Measurements from ENCODE around the gene KRT36. TPM values are rescaled to one million over a fixed set of nuclear protein-coding genes. Genes with fewer than 3 reads are reported as not detected.

KRT36 gene
- total and polyA plus RNA-seq, 2 experiments from 2014 or later = not detected

DNA sequence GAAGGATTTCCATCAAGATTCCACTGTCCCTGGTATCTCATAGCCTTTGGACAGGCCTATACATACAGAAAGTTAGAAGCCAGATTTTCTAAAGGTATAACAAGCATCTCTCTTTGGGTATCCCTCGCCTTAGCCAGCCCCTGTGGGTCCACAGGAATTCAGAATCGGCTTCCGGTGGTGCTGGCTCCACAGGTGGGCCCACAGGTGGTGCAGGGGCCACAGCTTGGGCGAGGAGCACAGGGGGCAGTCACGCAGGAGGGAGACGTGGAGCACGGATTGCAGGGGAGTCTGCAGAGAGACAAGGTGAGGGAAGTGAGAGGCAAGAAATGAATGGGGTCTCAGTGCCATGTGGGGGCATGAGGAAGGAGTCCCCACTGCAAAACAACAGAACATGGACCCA lies 52.5 kb downstream of the KRT36 start (continued):
- no peak for TF ChIP-seq EZH2phosphoT487 (IDR thresholded peaks at IDR 0.05; ENCODE audit: unreplicated experiment)
- TF ChIP-seq, protein P1, sequence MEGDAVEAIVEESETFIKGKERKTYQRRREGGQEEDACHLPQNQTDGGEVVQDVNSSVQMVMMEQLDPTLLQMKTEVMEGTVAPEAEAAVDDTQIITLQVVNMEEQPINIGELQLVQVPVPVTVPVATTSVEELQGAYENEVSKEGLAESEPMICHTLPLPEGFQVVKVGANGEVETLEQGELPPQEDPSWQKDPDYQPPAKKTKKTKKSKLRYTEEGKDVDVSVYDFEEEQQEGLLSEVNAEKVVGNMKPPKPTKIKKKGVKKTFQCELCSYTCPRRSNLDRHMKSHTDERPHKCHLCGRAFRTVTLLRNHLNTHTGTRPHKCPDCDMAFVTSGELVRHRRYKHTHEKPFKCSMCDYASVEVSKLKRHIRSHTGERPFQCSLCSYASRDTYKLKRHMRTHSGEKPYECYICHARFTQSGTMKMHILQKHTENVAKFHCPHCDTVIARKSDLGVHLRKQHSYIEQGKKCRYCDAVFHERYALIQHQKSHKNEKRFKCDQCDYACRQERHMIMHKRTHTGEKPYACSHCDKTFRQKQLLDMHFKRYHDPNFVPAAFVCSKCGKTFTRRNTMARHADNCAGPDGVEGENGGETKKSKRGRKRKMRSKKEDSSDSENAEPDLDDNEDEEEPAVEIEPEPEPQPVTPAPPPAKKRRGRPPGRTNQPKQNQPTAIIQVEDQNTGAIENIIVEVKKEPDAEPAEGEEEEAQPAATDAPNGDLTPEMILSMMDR (conservative IDR thresholded peaks at IDR 0.05; ENCODE audit: low read depth in 2 of 2) = no peak
- no peak for TF ChIP-seq EZH2 (IDR thresholded peaks at IDR 0.05; ENCODE audit: low read depth, unreplicated experiment)
- no peak for TF ChIP-seq ZNF114 (CRISPR knock-in tag; IDR thresholded peaks at IDR 0.05)
- TF ChIP-seq REST (IDR thresholded peaks at IDR 0.05; ENCODE audit: unreplicated experiment) = no peak

Small RNAs within 50 kb of the gene (microRNA-seq; reads per million reads assigned to microRNA genes)
- not detected for gene MIR6510

Small RNAs within 50 kb of the gene (small RNA-seq; reads per million reads assigned to genes)
- 5.9 reads per million, percentile 94 among the genes with 10 or more reads in this experiment for gene RNU2-32P (ENCODE audit: low replicate concordance)

Other genes with a start within 250 kb of the KRT36 start
- not detected in 2 replicates for gene KRTAP9-4, start 240.2 kb downstream of the KRT36 start, total RNA-seq (2014; rRNA removed; shearing (Covaris generic))
- gene KRTAP9-4, start 240.2 kb downstream of the KRT36 start, polyA plus RNA-seq (2016; fragmentation: Nextera tagmentation; extraction: Ambion mirVana) = not detected in 2 replicates
- not detected in 2 replicates for gene KRTAP9-9, start 234.5 kb downstream of the KRT36 start, total RNA-seq (2014; rRNA removed; shearing (Covaris generic))
- not detected in 2 replicates for gene KRTAP9-9, start 234.5 kb downstream of the KRT36 start, polyA plus RNA-seq (2016; fragmentation: Nextera tagmentation; extraction: Ambion mirVana)
- not detected in 2 replicates for gene KRTAP9-6, start 224.5 kb downstream of the KRT36 start, total RNA-seq (2014; rRNA removed; shearing (Covaris generic))
- gene KRTAP9-6, start 224.5 kb downstream of the KRT36 start, polyA plus RNA-seq (2016; fragmentation: Nextera tagmentation; extraction: Ambion mirVana) = not detected in 2 replicates
- not detected in 2 replicates for gene KRTAP9-7, start 214.2 kb downstream of the KRT36 start, total RNA-seq (2014; rRNA removed; shearing (Covaris generic))
- gene KRTAP9-7, start 214.2 kb downstream of the KRT36 start, polyA plus RNA-seq (2016; fragmentation: Nextera tagmentation; extraction: Ambion mirVana) = not detected in 2 replicates
- gene KRTAP29-1, start 187.1 kb downstream of the KRT36 start, total RNA-seq (2014; rRNA removed; shearing (Covaris generic)) = not detected in 2 replicates
- gene KRTAP29-1, start 187.1 kb downstream of the KRT36 start, polyA plus RNA-seq (2016; fragmentation: Nextera tagmentation; extraction: Ambion mirVana) = not detected in 2 replicates
- gene KRTAP16-1, start 180.6 kb downstream of the KRT36 start, total RNA-seq (2014; rRNA removed; shearing (Covaris generic)) = not detected in 2 replicates
- gene KRTAP16-1, start 180.6 kb downstream of the KRT36 start, polyA plus RNA-seq (2016; fragmentation: Nextera tagmentation; extraction: Ambion mirVana) = not detected in 2 replicates
- not detected in 2 replicates for gene KRTAP17-1, start 174.2 kb downstream of the KRT36 start, total RNA-seq (2014; rRNA removed; shearing (Covaris generic))
- gene KRTAP17-1, start 174.2 kb downstream of the KRT36 start, polyA plus RNA-seq (2016; fragmentation: Nextera tagmentation; extraction: Ambion mirVana) = not detected in 2 replicates
- not detected in 2 replicates for gene KRT33A, start 139.1 kb downstream of the KRT36 start, total RNA-seq (2014; rRNA removed; shearing (Covaris generic))
- gene KRT33A, start 139.1 kb downstream of the KRT36 start, polyA plus RNA-seq (2016; fragmentation: Nextera tagmentation; extraction: Ambion mirVana) = not detected in 2 replicates
- gene KRT33B, start 120.1 kb downstream of the KRT36 start, total RNA-seq (2014; rRNA removed; shearing (Covaris generic)) = not detected in 2 replicates
- not detected in 2 replicates for gene KRT33B, start 120.1 kb downstream of the KRT36 start, polyA plus RNA-seq (2016; fragmentation: Nextera tagmentation; extraction: Ambion mirVana)
- not detected in 2 replicates for gene KRT34, start 107.6 kb downstream of the KRT36 start, total RNA-seq (2014; rRNA removed; shearing (Covaris generic))
- gene KRT34, start 107.6 kb downstream of the KRT36 start, polyA plus RNA-seq (2016; fragmentation: Nextera tagmentation; extraction: Ambion mirVana) = not detected in 2 replicates
- gene KRT31, start 92.3 kb downstream of the KRT36 start, total RNA-seq (2014; rRNA removed; shearing (Covaris generic)) = not detected in 2 replicates
- not detected in 2 replicates for gene KRT31, start 92.3 kb downstream of the KRT36 start, polyA plus RNA-seq (2016; fragmentation: Nextera tagmentation; extraction: Ambion mirVana)
- gene KRT37, start 65.3 kb downstream of the KRT36 start, total RNA-seq (2014; rRNA removed; shearing (Covaris generic)) = not detected in 2 replicates
- not detected in 2 replicates for gene KRT37, start 65.3 kb downstream of the KRT36 start, polyA plus RNA-seq (2016; fragmentation: Nextera tagmentation; extraction: Ambion mirVana)
- not detected in 2 replicates for gene KRT38, start 48.9 kb downstream of the KRT36 start, total RNA-seq (2014; rRNA removed; shearing (Covaris generic))
- gene KRT38, start 48.9 kb downstream of the KRT36 start, polyA plus RNA-seq (2016; fragmentation: Nextera tagmentation; extraction: Ambion mirVana) = not detected in 2 replicates
- gene KRT32, start 22.5 kb downstream of the KRT36 start, total RNA-seq (2014; rRNA removed; shearing (Covaris generic)) = not detected in 2 replicates
- not detected in 2 replicates for gene KRT32, start 22.5 kb downstream of the KRT36 start, polyA plus RNA-seq (2016; fragmentation: Nextera tagmentation; extraction: Ambion mirVana)
- gene KRT35, start 8.8 kb downstream of the KRT36 start, total RNA-seq (2014; rRNA removed; shearing (Covaris generic)) = not detected in 2 replicates
- gene KRT35, start 8.8 kb downstream of the KRT36 start, polyA plus RNA-seq (2016; fragmentation: Nextera tagmentation; extraction: Ambion mirVana) = not detected in 2 replicates
- gene KRT13, start 15.7 kb upstream of the KRT36 start, total RNA-seq (2014; rRNA removed; shearing (Covaris generic)) = not detected in 2 replicates
- not detected in 2 replicates for gene KRT13, start 15.7 kb upstream of the KRT36 start, polyA plus RNA-seq (2016; fragmentation: Nextera tagmentation; extraction: Ambion mirVana)
- gene KRT15, start 29.0 kb upstream of the KRT36 start, total RNA-seq (2014; rRNA removed; shearing (Covaris generic)) = 0.03 and 1.2 TPM in 2 replicates
- not detected in 2 replicates for gene KRT15, start 29.0 kb upstream of the KRT36 start, polyA plus RNA-seq (2016; fragmentation: Nextera tagmentation; extraction: Ambion mirVana)
- gene KRT19, start 38.4 kb upstream of the KRT36 start, total RNA-seq (2014; rRNA removed; shearing (Covaris generic)) = 109 and 134 TPM in 2 replicates
- 105 and 112 TPM in 2 replicates for gene KRT19, start 38.4 kb upstream of the KRT36 start, polyA plus RNA-seq (2016; fragmentation: Nextera tagmentation; extraction: Ambion mirVana)
- gene KRT9, start 82.1 kb upstream of the KRT36 start, total RNA-seq (2014; rRNA removed; shearing (Covaris generic)) = not detected in 2 replicates
- not detected in 2 replicates for gene KRT9, start 82.1 kb upstream of the KRT36 start, polyA plus RNA-seq (2016; fragmentation: Nextera tagmentation; extraction: Ambion mirVana)
- not detected in 2 replicates for gene KRT14, start 97.0 kb upstream of the KRT36 start, total RNA-seq (2014; rRNA removed; shearing (Covaris generic))
- not detected in 2 replicates for gene KRT14, start 97.0 kb upstream of the KRT36 start, polyA plus RNA-seq (2016; fragmentation: Nextera tagmentation; extraction: Ambion mirVana)
- not detected in 2 replicates for gene KRT16, start 122.9 kb upstream of the KRT36 start, total RNA-seq (2014; rRNA removed; shearing (Covaris generic))
- not detected in 2 replicates for gene KRT16, start 122.9 kb upstream of the KRT36 start, polyA plus RNA-seq (2016; fragmentation: Nextera tagmentation; extraction: Ambion mirVana)
- gene KRT17, start 134.7 kb upstream of the KRT36 start, total RNA-seq (2014; rRNA removed; shearing (Covaris generic)) = 0.63 TPM in 1 of 2 replicates, not detected in the other
- 1.8 TPM in 2 replicates for gene KRT17, start 134.7 kb upstream of the KRT36 start, polyA plus RNA-seq (2016; fragmentation: Nextera tagmentation; extraction: Ambion mirVana)
- gene EIF1, start 199.0 kb upstream of the KRT36 start, total RNA-seq (2014; rRNA removed; shearing (Covaris generic)) = 270 and 272 TPM in 2 replicates
- 525 and 603 TPM in 2 replicates for gene EIF1, start 199.0 kb upstream of the KRT36 start, polyA plus RNA-seq (2016; fragmentation: Nextera tagmentation; extraction: Ambion mirVana)
- gene GAST, start 222.4 kb upstream of the KRT36 start, total RNA-seq (2014; rRNA removed; shearing (Covaris generic)) = not detected in 2 replicates
- gene GAST, start 222.4 kb upstream of the KRT36 start, polyA plus RNA-seq (2016; fragmentation: Nextera tagmentation; extraction: Ambion mirVana) = not detected in 2 replicates
- 2.2 and 3.5 TPM in 2 replicates for gene HAP1, start 244.7 kb upstream of the KRT36 start, total RNA-seq (2014; rRNA removed; shearing (Covaris generic))
- gene HAP1, start 244.7 kb upstream of the KRT36 start, polyA plus RNA-seq (2016; fragmentation: Nextera tagmentation; extraction: Ambion mirVana) = 1.4 and 1.6 TPM in 2 replicates